Transverse colon (tissue), 4 donors: Measurements from ENCODE around the gene SLC2A9.
"Not testable (repeated sequence)": the region's sequence is repeated elsewhere in the genome, so short reads cannot be mapped to it uniquely, and the experiment has no call there.

Source experiments
- POLR2A ChIP-seq: fragments of 450-650 bp; IDR thresholded peaks from one replicate; pipeline ENCODE4 v1.6.1; 2016; ENCODE audit warnings: antibody characterized with exemption, mild to moderate bottlenecking, moderate library complexity
- POLR2AphosphoS5 ChIP-seq, 3 donors: sonication (generic); formaldehyde crosslinking; IDR thresholded peaks; one replicate each; pipeline ENCODE4 v1.6.1; 2016; ENCODE audit warnings: antibody characterized with exemption in 3 of 3
- TF ChIP-seq, protein P1 (sequence below), 5 experiments: fragments of 200-600 bp in 3 of 5; fragments of 450-650 bp in 2 of 5; sonication (generic) in 3 of 5; IDR thresholded peaks; 1 replicate in 2 of 5; 2 replicates in 3 of 5; pipeline ENCODE4 v1.5.1; 2016 to 2017; ENCODE audit warnings: antibody characterized with exemption in 5 of 5, inconsistent platforms in 3 of 5, mild to moderate bottlenecking in 2 of 5, moderate library complexity in 1 of 5

DNA sequence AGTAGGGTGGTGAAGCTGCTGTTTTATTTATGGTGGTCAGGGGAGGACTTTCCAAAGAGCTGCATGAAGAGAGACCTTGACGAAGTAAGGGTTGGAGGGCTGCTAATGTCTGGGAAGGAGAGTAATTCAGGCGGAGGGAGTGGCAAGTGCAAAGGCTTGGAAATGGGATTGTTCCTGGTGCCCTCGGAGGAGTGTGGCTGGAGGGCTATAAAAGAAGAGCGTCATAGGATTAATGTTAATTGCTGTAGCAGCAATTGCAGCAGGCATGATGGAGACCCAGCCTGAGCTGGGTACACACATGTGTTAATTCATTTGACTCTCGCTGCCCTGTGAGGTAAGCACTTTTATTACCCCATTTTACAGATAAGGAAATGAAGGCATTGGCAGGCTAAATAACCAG, 235.4 kb downstream of the SLC2A9 start:
- not testable (repeated sequence) for TF ChIP-seq POLR2AphosphoS5 (IDR thresholded peaks at IDR 0.05); POLR2A
- TF ChIP-seq, protein P1, sequence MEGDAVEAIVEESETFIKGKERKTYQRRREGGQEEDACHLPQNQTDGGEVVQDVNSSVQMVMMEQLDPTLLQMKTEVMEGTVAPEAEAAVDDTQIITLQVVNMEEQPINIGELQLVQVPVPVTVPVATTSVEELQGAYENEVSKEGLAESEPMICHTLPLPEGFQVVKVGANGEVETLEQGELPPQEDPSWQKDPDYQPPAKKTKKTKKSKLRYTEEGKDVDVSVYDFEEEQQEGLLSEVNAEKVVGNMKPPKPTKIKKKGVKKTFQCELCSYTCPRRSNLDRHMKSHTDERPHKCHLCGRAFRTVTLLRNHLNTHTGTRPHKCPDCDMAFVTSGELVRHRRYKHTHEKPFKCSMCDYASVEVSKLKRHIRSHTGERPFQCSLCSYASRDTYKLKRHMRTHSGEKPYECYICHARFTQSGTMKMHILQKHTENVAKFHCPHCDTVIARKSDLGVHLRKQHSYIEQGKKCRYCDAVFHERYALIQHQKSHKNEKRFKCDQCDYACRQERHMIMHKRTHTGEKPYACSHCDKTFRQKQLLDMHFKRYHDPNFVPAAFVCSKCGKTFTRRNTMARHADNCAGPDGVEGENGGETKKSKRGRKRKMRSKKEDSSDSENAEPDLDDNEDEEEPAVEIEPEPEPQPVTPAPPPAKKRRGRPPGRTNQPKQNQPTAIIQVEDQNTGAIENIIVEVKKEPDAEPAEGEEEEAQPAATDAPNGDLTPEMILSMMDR (IDR thresholded peaks at IDR 0.05) = not testable (repeated sequence)
